ENCODE data around the gene NACC2. TPM values are rescaled to one million over a fixed set of nuclear protein-coding genes. Genes with fewer than 3 reads are reported as not detected.

NACC2 gene
- total and polyA plus RNA-seq, 9 of the 15 experiments (the other 6 are each of a cell fraction or from before 2014, with no cell fraction given), result 0.70 to 25.1 (median 5.6) TPM

- TF ChIP-seq BDP1 (IDR thresholded peaks at IDR 0.05; ENCODE audit: insufficient read depth, insufficient read length) (no peak), JUN (IDR thresholded peaks at IDR 0.05; ENCODE audit: borderline replicate concordance, low read depth, low read length) (no peak; the same call in 1 of the 2 replicates), JUN (CRISPR knock-in tag; IDR thresholded peaks at IDR 0.05; ENCODE audit: borderline replicate concordance) (0 out of 2 replicates have a peak, but pooled peaks have one; percentile 41), ZNF431 (CRISPR knock-in tag; IDR thresholded peaks at IDR 0.05) (no peak), ZNF639 (CRISPR knock-in tag; conservative IDR thresholded peaks at IDR 0.05 in 1 of 2, IDR thresholded peaks at IDR 0.05 in 1 of 2) (peak in 1 of 2 experiments; percentile 99; a peak in 2 of 4 replicates), MIER1 (IDR thresholded peaks at IDR 0.05; ENCODE audit: low read depth) (no peak), NFE2 (IDR thresholded peaks at IDR 0.05; ENCODE audit: low read depth) (no peak), ZNF766 (CRISPR knock-in tag; conservative IDR thresholded peaks at IDR 0.05) (no peak), PBX2 (CRISPR knock-in tag; IDR thresholded peaks at IDR 0.05; ENCODE audit: low read depth) (no peak), PBX2 (tag; conservative IDR thresholded peaks at IDR 0.05; ENCODE audit: low read depth) (no peak), KLF10 (CRISPR knock-in tag; IDR thresholded peaks at IDR 0.05) (no peak), PCBP1 (IDR thresholded peaks at IDR 0.05; ENCODE audit: low read depth, low read length, poor library complexity, severe bottlenecking) (peak; percentile 57), CREB1 (IDR thresholded peaks at IDR 0.05) (peak; percentile 76), CREB1 (CRISPR knock-in tag; IDR thresholded peaks at IDR 0.05) (peak; percentile 83), CBX5 (IDR thresholded peaks at IDR 0.05; ENCODE audit: borderline replicate concordance, low read depth) (no peak), ZKSCAN8 (CRISPR knock-in tag; IDR thresholded peaks at IDR 0.05) (no peak), ARID3A (IDR thresholded peaks at IDR 0.05; ENCODE audit: borderline replicate concordance, low read depth, low read length) (no peak), ZNF699 (CRISPR knock-in tag; IDR thresholded peaks at IDR 0.05; ENCODE audit: insufficient replicate concordance) (no peak), PRMT5 (CRISPR knock-in tag; IDR thresholded peaks at IDR 0.05) (0 out of 2 replicates have a peak, but pooled peaks have one; percentile 25), EWSR1 (IDR thresholded peaks at IDR 0.05; ENCODE audit: borderline replicate concordance, low read depth, partially characterized antibody) (no peak)
Measured at GRCh38 chr9:136118320-136119060, 23.4 kb upstream of the NACC2 start, which contains the start of gene TMEM250 (continued).

Measured in K562 (cell line).